ENCODE measurements around the gene PACS2.
"Not testable (repeated sequence)": the region's sequence is repeated elsewhere in the genome, so short reads cannot be mapped to it uniquely, and the experiment has no call there.

Gene PACS2

DNA sequence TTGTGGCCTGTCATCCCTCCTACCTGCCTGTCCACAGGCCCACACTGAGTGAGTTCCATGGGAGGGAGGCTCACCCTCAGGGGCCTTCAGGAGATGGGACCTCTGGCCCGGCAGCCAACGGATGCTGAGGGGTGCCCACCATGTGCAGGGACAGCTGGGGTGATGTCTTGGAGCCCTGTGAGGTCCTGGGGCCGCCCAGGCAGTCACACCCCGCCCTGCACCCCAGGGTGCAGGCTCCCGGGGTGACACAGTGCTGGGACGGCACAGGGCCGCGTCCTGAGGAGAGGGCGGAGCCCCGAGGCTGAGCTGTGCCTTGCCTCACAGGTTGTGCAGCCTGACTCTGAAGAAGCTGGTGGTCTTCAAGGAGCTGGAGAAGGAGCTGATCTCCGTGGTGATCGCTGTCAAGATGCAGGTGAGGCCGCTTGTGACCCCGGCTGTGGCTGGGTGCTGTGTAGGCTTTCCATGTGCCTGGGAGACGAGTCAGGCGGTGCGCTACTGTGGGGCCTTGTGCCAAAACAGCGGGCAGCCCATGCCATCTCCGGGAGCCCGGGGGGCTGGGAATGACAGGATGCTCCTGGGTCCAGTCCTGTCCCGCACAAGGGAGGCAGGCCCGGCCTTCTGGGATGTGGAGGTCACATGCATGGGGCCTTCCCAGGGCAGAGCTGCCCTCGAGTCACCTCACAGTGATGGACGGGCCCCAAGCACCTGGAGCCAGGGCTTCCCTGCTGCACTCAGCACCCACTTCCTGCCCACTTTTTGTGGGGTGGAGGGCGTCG lies 33.8 kb downstream of the PACS2 start:
- DNase-seq (ENCODE audit: extremely low read depth in 1 of 2, low read depth in 1 of 2): no peak

DNA sequence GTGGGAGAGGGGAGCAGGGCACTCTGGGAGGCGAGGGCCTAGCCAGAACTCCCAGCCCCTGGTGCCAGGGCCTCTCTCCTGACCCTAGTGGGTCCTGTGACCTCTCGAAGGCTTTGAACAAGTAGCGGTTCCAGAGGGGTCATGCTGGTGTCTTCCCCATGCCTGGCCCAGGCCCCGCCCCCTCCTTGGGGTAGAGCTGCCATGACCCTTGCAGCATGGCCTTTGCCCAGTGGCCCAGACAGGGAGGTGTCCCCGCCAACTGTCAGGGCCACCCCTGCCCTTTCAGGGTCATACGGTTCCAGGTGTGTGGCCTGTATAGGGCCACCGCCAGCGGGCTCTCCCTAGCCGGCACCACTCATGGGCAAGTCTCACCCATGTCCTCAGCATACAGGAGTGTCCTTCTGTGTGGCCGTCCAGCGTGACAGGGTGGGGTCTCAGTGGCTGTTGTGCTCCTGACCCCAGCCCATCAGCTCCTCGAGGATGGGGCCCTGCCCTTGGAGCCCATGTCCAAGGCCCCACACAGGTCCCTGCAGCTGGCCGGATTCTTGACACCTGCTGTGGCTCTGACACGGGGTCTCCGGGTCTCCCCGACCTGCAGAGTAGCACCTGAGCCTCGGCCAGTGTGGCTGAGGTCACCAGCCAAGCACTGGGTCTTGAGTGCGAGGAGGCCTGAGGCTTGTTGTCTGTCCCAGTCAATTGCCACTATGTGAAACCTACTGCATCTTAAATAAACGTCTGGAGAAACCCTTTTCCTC lies 34.6 kb downstream of the PACS2 start:
- DNase-seq (ENCODE audit: extremely low read depth in 1 of 2, low read depth in 1 of 2): no peak

DNA sequence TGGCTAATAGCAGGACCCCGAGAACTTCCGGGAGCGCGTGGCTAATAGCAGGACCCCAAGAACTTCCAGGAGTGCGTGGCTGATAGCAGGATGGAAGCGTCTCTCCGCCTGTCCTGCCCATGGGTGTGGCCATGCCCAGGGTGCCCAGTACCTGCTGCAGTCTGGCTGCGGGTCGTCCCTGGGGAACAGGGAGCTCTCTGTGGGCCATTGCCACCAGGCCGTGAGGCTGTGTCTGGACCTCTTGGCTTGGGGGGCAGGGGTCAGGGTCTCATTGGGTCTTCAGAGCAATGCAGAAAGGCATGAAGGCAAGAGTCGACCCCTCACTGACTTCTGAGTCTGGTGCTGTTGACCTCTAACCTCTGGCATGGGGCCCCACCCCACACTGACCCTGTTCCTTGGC lies 35.4 kb downstream of the PACS2 start:
- DNase-seq (ENCODE audit: extremely low read depth in 1 of 2, low read depth in 1 of 2): no peak

DNA sequence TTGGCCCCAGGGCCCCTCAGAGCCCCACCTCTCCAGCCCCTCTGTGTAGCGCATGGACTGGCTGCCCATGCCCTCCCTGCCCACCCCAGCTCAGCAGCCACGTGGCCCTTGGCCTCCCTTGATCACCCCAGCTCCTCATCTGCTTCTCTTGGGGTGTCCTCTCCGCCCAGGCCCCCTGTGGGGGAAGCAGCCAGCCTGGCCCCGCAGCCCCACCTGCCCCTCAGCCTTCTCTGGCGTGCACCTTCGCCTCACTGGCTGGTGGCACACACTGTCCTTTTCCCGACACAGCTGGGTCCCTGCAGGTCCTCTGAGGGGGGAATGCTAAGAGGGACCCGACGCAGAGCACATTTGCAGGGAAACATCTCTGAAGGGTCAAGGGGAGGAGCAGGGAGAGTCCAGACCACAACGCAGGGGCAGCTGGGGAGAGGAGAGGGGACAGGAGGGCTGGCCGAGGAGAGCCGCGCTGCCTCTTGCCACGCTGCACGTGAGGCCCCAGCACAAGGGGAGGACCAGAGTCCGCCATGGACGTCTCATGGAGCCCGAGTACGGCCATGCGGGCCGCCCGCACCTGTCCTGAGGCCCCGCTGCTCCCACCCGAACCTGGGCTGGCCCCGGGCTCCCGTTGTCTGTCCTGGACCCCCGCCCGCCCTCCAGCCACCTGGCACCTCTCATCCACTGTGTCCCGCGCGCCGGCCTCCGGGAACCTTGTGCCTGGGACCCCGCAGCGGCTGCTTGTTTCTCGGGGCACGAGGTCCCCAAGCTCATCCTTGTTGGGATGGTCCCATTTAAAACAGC lies 36.1 kb downstream of the PACS2 start:
- no peak for DNase-seq (ENCODE audit: extremely low read depth in 1 of 2, low read depth in 1 of 2)

DNA sequence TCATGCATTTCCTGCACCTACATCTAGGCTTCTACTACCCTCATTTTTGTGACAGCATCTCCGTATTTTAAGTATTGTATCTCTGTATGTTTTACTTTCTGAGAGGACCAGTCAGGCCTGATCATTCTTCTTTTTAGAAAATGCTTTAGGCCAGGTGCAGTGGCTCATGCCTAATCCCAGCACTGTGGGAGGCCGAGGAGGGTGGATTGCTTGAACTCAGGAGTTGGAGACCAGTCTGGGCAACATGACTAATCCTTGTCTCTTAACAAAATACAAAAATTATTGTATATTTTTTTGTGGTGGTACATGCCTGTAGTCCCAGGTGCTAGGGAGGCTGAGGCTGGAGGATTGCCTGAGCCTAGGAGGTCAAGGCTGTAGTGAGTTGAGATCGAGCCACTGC lies 36.9 kb downstream of the PACS2 start:
- no peak for DNase-seq (ENCODE audit: extremely low read depth in 1 of 2, low read depth in 1 of 2)

DNA sequence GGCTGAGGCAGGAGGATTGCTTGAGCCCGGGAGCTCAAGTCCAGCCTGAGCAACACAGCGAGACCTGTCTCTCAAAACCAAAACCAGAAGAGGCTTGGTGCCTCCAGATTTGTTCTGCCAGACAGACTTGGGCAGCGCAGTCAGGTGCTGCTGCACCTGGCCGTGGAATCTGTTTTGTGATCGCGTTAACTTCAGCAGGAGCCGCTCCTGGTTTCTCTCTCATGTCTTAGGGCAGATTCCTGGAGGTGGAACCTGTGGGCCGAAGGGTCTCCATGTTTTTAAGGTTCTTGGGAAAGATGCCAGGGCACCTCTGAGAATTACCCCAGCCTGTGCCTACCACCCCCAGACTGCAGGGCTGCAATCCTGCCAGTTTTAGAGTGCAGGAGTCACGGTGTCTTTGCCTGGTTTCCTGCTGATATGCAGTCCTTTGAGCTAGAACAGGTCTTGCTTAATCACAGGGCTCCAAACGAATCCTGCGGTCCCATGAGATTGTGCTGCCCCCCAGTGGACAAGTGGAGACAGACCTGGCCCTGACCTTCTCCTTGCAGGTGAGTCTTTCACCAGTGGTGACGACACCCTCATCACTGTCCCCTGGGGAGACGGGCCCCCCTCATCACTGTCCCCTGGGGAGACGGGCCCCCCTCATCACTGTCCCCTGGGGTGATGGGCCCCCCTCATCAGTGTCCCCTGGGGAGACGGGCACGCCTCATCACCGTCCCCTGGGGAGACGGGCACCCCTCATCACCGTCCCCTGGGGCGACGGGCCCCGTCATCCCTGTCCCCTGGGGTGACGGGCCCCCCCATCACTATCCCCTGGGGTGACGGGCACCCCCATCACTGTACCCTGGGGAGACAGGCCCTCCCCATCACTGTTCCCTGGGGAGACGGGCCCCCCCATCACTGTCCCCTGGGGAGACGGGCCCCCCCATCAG lies 37.6 kb downstream of the PACS2 start:
- peak; percentile 72 to 79 for DNase-seq (ENCODE audit: extremely low read depth in 1 of 2, low read depth in 1 of 2)

DNA sequence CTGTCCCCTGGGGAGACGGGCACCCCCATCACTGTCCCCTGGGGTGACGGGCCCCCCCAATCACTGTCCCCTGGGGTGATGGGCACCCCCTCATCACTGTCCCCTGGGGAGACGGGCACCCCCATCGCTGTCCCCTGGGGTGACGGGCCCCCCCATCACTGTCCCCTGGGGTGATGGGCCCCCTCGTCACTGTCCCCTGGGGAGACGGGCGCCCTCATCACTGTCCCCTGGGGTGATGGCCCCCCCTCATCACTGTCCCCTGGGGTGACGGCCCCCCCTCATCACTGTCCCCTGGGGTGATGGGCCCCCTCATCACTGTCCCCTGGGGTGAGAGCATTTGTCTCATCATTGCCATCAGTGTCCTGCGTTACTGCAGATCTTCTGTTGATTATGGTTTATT lies 38.6 kb downstream of the PACS2 start:
- no peak for DNase-seq (ENCODE audit: extremely low read depth in 1 of 2, low read depth in 1 of 2)

DNA sequence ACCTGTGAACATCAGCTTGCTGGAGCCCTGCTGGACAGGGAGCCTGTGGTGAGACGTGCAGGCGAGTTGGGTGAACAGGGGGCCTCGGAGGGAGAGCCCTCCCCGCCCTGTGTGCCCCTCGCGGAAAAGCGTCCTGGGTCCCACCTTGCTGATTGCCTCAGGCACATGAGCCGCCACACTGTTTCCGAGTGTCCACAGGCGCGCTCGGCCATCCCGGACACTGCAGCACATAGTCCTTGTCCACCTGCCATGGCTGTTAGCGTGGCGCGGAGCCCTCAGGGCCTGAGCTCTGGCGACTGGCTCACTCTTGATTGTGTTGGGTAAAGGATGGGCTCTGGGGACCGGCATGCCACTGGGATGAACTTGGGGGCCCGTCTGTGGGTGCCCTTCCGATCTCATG lies 40.0 kb downstream of the PACS2 start:
- no peak for DNase-seq (ENCODE audit: extremely low read depth in 1 of 2, low read depth in 1 of 2)

DNA sequence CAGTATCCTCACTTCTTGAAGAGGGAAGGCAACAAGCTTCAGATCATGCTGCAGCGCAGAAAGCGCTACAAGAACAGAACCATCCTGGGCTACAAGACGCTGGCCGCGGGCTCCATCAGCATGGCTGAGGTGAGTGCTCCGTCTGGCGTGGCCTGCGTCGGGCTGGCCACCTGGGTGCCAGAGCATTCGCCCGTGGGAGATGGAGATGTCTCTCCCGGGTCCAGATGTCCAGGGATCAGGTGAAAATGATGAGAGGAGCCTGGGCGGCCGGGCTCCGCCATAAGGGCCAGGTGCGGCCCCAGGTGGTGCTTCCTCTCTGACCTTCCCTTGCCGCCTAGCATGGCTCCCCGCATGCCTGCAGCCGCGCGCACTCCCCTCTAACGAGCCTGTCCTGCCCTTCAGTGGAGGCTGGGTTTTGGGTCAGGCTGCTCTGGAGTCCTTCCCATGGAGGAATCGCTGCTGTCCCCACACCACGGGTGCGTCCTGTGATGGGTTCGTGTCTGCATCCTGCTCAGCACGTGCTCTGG lies 40.6 kb downstream of the PACS2 start:
- no peak for DNase-seq (ENCODE audit: extremely low read depth in 1 of 2, low read depth in 1 of 2)

DNA sequence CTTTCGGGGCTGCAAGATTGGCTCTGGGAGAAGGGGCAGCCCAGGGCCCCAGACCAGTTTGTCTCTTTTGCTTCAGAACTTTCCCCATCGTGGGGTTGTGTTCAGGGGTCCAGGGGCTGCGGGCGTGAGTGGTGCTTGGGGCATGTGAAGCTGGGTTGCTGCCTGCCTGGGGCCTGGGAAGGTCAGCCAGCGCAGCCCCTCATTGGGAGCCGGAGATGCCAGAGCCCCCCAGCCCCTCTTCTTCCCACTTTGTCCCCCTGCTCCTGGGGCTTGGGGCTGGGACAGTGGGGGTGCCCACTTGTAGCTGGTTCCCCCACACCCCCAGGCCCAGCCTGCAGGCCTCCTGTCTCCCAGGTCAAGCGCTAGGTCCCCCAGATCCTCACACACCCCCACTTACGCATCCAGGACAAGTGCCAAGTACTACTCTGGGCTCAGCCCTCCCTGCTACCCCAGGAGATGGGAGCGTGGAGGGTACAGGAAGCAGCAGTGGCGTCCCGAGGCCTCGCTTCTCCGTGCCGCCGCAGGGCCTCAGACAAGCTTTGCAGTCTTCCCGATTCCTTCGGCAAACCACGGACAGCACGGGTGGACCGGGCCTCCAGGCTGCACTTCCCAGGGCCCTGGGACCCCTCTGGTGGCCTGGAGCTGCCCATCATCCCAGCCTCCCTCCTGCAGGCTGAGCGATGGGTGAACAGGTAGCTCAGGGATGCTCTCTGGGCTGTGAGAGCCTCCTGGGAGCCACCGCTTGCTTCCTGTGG lies 41.5 kb downstream of the PACS2 start:
- DNase-seq (ENCODE audit: extremely low read depth in 1 of 2, low read depth in 1 of 2): no peak

DNA sequence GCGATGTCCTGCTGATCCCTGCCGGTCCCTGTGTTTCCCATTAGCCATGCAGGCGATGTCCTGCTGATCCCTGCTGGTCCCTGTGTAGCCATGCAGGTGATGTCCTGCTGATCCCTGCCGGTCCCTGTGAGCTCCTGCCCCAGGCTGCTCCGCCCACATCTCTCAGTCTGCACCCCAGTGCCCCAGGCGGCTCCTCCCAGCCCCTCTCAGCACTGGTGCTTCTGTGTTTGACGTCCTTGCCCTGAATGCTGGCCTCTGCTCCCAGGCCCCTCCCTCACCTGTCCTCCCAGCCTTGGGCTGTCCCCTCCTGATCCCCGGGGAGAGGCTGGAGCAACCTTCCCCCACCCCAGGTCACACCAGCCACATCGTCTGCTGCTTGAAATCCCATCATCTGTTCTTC lies 42.4 kb downstream of the PACS2 start:
- DNase-seq (ENCODE audit: extremely low read depth in 1 of 2, low read depth in 1 of 2): no peak

DNA sequence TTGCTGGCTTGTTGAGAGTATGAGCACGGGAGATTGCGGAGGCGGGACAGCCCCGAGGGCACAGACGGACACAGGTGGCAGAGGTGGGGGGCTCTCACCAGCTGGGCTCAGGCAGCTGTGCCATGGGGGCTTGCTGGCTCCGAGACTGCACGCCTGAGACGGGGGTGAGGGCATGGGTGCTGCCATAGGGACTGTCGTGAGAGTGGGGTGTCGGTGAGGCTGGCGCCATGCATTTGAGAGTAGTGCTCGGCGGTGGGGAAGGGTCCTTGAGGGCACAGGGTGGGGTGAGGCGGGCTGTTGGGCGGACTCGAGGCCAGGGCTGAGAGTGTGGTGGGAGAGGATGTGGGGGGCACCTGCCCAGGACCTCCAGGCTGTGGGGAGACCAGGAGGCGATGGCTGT lies 43.1 kb downstream of the PACS2 start:
- no peak for DNase-seq (ENCODE audit: extremely low read depth in 1 of 2, low read depth in 1 of 2)

DNA sequence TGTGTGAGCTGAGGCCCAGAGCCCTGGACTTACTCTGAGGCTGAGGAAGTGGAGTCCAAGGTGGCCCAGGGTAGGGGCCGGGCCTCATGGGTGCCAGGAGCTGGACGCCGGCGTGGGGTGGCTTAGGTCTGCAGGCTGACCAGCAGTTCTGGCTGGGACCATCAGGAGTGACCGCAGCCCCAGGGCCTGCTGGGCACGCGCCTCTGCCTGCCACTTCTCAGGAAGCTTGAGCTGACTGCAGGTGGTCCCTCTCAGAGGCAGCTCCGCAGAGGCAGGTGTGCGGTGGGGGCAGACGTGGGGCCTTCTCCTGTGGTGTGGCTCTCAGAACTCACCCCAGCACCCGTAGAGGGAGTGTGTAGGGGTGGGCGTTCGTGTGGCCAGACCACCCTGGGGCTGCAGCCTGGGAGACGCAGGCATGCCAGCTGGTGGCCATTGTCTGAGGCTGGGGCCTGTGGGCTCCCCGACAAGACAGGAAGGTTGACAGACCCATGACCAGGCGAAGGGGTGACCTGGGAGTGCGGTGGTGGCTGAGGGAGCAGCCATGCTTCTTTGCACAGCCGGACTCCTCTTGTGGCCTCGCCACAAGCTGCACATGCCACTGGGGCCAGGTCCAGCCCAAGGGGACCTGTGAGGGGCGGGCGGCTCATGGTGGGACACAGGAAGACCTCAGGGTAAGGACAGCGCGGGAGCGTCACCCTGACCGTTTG lies 43.7 kb downstream of the PACS2 start:
- DNase-seq (ENCODE audit: extremely low read depth in 1 of 2, low read depth in 1 of 2): no peak

DNA sequence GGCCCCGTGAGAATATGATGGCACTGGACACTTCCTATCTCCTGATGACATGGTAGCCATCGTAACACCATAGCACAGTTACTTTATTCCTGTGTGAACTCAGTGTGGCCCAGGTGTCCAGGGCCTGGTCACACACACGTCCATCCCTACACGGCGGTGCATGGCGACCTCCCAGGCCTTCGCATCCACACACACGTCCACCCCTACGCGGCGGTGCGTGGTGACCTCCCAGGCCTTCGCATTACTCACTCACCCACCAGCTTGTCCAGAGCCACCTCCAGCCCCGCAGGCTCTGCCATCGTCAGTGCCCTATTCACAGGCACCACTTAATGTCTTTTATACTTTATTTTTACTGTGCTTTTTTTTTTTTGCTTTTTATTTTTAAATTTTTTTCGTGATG lies 44.4 kb downstream of the PACS2 start:
- DNase-seq (ENCODE audit: extremely low read depth in 1 of 2, low read depth in 1 of 2): no peak

DNA sequence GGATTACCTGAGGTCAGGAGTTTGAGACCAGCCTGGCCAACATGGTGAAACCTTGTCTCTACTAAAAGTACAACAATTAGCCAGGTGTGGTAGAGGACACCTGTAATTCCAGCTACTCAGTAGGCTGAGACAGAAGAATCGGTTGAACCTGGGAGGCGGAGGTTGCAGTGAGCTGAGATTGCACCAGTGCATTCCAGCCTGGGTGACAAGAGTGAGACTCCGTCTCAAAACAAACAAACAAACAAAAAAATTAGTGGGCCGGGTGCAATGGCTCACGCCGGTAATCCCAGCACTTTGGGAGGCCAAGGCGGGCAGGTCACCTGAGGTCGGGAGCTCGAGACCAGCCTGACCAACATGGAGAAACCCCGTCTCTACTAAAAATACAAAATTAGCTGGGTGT lies 46.9 kb downstream of the PACS2 start:
- DNase-seq (ENCODE audit: extremely low read depth in 1 of 2, low read depth in 1 of 2): not testable (repeated sequence)

DNA sequence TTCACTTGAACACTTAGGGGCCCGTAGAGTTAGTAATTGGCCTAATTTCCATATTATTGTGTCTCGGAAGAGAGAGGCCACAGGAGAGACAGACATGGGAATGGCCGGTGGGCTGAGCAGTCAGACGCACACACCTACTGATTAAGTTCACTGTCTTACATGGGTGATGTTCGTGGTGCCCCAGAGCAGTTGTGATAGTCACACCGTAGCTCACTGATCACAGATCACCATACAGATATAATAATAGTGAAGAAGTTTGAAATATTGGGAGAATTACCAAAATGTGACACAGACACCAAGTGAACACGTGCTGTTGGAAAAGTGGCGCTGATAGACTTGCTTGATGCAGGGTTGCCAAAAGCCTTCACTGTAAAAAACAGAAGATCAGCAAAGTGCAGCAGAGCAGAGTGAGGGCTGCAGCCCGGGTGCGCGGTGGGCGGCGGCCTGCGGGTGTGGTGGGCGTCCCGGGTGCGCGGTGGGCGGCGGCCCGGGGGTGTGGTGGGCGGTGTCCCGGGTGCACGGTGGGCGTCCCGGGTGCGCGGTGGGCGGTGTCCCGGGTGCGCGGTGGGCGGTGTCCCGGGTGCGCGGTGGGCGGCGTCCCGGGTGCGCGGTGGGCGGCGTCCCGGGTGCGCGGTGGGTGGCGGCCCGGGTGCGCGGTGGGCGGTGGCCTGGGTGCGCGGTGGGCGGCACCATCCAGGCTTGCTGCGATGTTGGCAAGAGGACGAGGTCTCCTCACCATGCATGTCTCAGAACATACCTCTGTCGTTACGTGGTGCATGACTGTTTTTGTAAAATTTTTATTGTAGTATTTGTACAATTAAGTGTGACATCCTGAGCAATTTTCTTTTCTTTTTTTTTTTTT lies 49.5 kb downstream of the PACS2 start:
- DNase-seq (ENCODE audit: extremely low read depth in 1 of 2, low read depth in 1 of 2): peak in 1 of 2 donors; percentile 40

DNA sequence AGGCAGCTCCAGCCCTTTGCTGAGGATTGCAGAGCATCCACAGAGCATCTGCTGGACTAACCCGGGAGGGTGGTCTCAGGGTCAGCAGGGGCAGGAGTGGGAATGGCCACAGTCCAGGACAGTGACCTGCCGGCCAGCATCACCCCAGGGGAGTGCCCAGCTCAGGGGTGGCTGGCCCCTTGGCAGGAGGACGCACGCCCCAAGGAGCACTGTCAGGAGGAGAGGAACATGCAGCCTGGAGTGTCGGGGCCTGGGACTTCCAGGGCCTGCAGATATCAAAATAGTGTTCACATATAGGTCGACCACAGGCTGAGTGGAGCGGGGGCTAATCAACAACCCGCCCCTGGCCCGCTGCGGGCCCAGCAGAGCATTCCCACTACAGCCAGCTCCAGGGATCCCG lies 50.6 kb downstream of the PACS2 start:
- DNase-seq (ENCODE audit: extremely low read depth in 1 of 2, low read depth in 1 of 2): no peak

DNA sequence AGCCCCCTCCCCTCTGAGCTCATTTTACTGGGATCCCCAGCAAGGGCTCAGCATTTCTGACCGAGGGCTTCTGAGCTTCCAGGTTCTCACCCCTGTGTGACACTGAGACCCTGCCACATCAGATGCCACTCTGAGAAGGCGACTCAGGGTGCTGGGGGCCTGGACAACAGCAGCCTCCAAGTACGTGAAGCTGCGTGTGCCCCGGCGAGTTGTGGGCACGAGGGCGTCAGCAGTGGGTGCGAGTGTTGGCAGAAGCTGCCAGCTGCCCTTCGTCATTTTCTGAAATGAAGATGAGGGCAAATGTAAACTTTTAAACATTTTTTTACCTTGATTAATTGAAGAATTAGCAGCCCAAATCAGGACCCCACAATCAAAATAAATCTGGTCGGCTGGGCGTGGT lies 51.1 kb downstream of the PACS2 start:
- DNase-seq (ENCODE audit: extremely low read depth in 1 of 2, low read depth in 1 of 2): no peak
